Trophoblast cell (in vitro differentiated cells and primary cell): ENCODE data around the gene C2orf81.

Source experiments
- DNase-seq, 2 donors: peaks; one replicate each; pipeline ENCODE4 v3.0.0-alpha.2; 2016
- H2AFZ ChIP-seq: 2 replicates; pipeline ENCODE4 v1.6.1; 2013; ENCODE audit warnings: low read length, moderate library complexity, mild to moderate bottlenecking; ENCODE audit not compliant: insufficient read depth, poor library complexity
- H2AK5ac ChIP-seq: 2 replicates; pipeline ENCODE4 v1.6.1; 2013; ENCODE audit warnings: mild to moderate bottlenecking, low read length
- H2BK120ac ChIP-seq: 2 replicates; pipeline ENCODE4 v1.6.1; 2013; ENCODE audit warnings: low read length, mild to moderate bottlenecking, moderate library complexity; ENCODE audit not compliant: insufficient read depth, poor library complexity
- H2BK12ac ChIP-seq: 2 replicates; pipeline ENCODE4 v1.6.1; 2013; ENCODE audit warnings: mild to moderate bottlenecking, low read length, moderate library complexity
- H2BK5ac ChIP-seq: 2 replicates; pipeline ENCODE4 v1.6.1; 2013; ENCODE audit warnings: low read length, low read depth, moderate library complexity, mild to moderate bottlenecking; ENCODE audit not compliant: poor library complexity
- H3K14ac ChIP-seq: 2 replicates; pipeline ENCODE4 v1.6.1; 2013; ENCODE audit warnings: mild to moderate bottlenecking, low read length
- H3K18ac ChIP-seq: 2 replicates; pipeline ENCODE4 v1.6.1; 2013; ENCODE audit warnings: mild to moderate bottlenecking, low read length
- H3K23ac ChIP-seq: 2 replicates; pipeline ENCODE4 v1.6.1; 2013; ENCODE audit warnings: low read length
- H3K27ac ChIP-seq: 2 replicates; pipeline ENCODE4 v1.5.1; 2013; ENCODE audit warnings: low read depth, mild to moderate bottlenecking, inconsistent platforms, low read length, moderate library complexity
- H3K27me3 ChIP-seq: 2 replicates; pipeline ENCODE4 v1.6.1; 2013; ENCODE audit warnings: inconsistent platforms, mild to moderate bottlenecking, low read length, moderate library complexity; ENCODE audit not compliant: insufficient read depth
- H3K36me3 ChIP-seq, 2 experiments: 1 replicate in 1 of 2; 2 replicates in 1 of 2; pipeline ENCODE4 v1.6.1; 2013; ENCODE audit warnings: low read length in 2 of 2, mild to moderate bottlenecking in 2 of 2, moderate library complexity in 1 of 2; ENCODE audit not compliant: insufficient read depth in 2 of 2, control insufficient read depth in 1 of 2
- H3K4ac ChIP-seq: 2 replicates; pipeline ENCODE4 v1.6.1; 2013; ENCODE audit warnings: low read depth, mild to moderate bottlenecking, low read length, moderate library complexity
- H3K4me1 ChIP-seq, 2 experiments: 1 replicate in 1 of 2; 2 replicates in 1 of 2; pipeline ENCODE4 v1.6.1; 2013; ENCODE audit warnings: low read length in 2 of 2, mild to moderate bottlenecking in 2 of 2, moderate library complexity in 1 of 2; ENCODE audit not compliant: insufficient read depth in 2 of 2, control insufficient read depth in 1 of 2
- H3K4me2 ChIP-seq: 2 replicates; pipeline ENCODE4 v1.6.1; 2013; ENCODE audit warnings: inconsistent platforms, mild to moderate bottlenecking, low read length, moderate library complexity
- H3K4me3 ChIP-seq: 2 replicates; pipeline ENCODE4 v1.5.1; 2013; ENCODE audit warnings: mild to moderate bottlenecking, low read depth, low read length, inconsistent platforms
- H3K79me1 ChIP-seq: one replicate; pipeline ENCODE4 v1.6.1; 2013; ENCODE audit warnings: low read length
- H3K79me2 ChIP-seq: 2 replicates; pipeline ENCODE4 v1.6.1; 2013; ENCODE audit warnings: low read length, mild to moderate bottlenecking; ENCODE audit not compliant: control insufficient read depth, insufficient read depth, poor library complexity
- H3K9ac ChIP-seq: 2 replicates; pipeline ENCODE4 v1.6.1; 2013; ENCODE audit warnings: mild to moderate bottlenecking, low read length
- H3K9me3 ChIP-seq: 2 replicates; pipeline ENCODE4 v1.6.1; 2013; ENCODE audit warnings: low read depth, mild to moderate bottlenecking, control low read depth, inconsistent platforms, low read length; ENCODE audit not compliant: insufficient read depth
- H4K12ac ChIP-seq: 2 replicates; pipeline ENCODE4 v1.6.1; 2013; ENCODE audit warnings: low read depth, mild to moderate bottlenecking, low read length, moderate library complexity
- H4K8ac ChIP-seq: 2 replicates; pipeline ENCODE4 v1.6.1; 2013; ENCODE audit warnings: low read depth, mild to moderate bottlenecking, low read length, moderate library complexity
- H4K91ac ChIP-seq: one replicate; pipeline ENCODE4 v1.6.1; 2013; ENCODE audit warnings: low read depth, mild to moderate bottlenecking, low read length, moderate library complexity
- WGBS: extraction: QIAGEN DNeasy Blood & Tissue Kit; methylation state at CpG from one replicate; pipeline ENCODE4 v1.1.7; 2013; ENCODE audit warnings: missing lambda C conversion rate; ENCODE audit not compliant: insufficient read length, insufficient coverage; ENCODE audit errors: extremely low coverage; 5-methylcytosine and 5-hydroxymethylcytosine counted together

Gene C2orf81

DNA sequence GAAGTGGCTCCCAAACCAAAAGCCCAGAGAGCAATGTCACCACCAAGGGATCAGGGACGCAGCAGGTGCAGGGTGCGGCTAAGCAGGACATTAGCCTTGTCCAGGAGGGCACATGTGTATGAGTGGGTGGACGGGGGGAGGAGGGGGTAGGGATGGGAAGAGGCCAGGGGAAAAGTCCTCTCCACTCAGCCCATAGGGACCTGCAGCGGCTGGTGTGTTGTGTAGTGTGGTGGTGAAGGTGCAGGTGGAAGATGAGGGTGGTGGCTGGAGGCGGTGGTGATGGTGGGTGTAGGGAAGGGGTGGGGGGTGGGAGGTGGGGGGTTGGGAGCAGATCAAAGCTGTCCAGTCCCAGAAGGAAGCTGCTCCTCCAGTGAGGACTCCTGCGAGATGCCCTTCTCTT is 3.7 kb downstream of the C2orf81 start:
- Histone ChIP-seq H3K4ac (no peak overlapping the region), H3K18ac (no peak overlapping the region), H3K27ac (no peak overlapping the region), H2BK12ac (no peak overlapping the region), H3K4me1 (peaks cover 11 to 14% of the 10 kb centered on the region in 2 experiments), H2BK5ac (no peak overlapping the region), H3K27me3 (no peaks in the 10 kb centered on the region), H4K91ac (no peak overlapping the region), H4K12ac (no peak overlapping the region), H3K14ac (no peak overlapping the region), H2AK5ac (no peak overlapping the region), H3K9me3 (peaks cover 4% of the 10 kb centered on the region), H3K79me2 (peaks cover 2% of the 10 kb centered on the region), H3K4me2 (no peak overlapping the region), H3K4me3 (no peak overlapping the region), H3K23ac (no peak overlapping the region), H3K79me1 (no peaks in the 10 kb centered on the region), H3K9ac (no peak overlapping the region), H4K8ac (no peak overlapping the region), H3K36me3 (no peaks in the 10 kb centered on the region), H2BK120ac (no peak overlapping the region), H2AFZ (no peak overlapping the region)
- no CpG with 5 or more reads among the region's 6 CpGs for WGBS
- no peak for DNase-seq

GRCh38 chr2:74417197-74417596 is 4.2 kb downstream of the C2orf81 start:
- Histone ChIP-seq H2AK5ac (no peak overlapping the region), H3K79me2 (peaks cover 2% of the 10 kb centered on the region)

GRCh38 chr2:74416778-74417177 is 4.6 kb downstream of the C2orf81 start:
- peaks cover 2% of the 10 kb centered on the region for H3K79me1 ChIP-seq

More at GRCh38 chr2:74417197-74417596, 4.2 kb downstream of the C2orf81 start:
- Histone ChIP-seq H3K18ac (no peak overlapping the region), H3K4ac (no peak overlapping the region), H3K36me3 (no peaks in the 10 kb centered on the region), H4K8ac (no peak overlapping the region), H2AFZ (no peak overlapping the region), H3K4me3 (no peak overlapping the region), H3K9me3 (peaks cover 4% of the 10 kb centered on the region), H4K91ac (no peak overlapping the region), H2BK120ac (no peak overlapping the region), H3K79me1 (peaks cover 2% of the 10 kb centered on the region), H3K23ac (no peak overlapping the region), H2BK12ac (no peak overlapping the region), H3K4me1 (peaks cover 11 to 13% of the 10 kb centered on the region in 2 experiments), H3K14ac (no peak overlapping the region), H3K4me2 (no peak overlapping the region), H3K9ac (no peak overlapping the region), H3K27ac (no peak overlapping the region), H4K12ac (no peak overlapping the region), H2BK5ac (no peak overlapping the region), H3K27me3 (no peaks in the 10 kb centered on the region)
- no peak for DNase-seq
- no CpG with 5 or more reads among the region's 3 CpGs for WGBS

DNA sequence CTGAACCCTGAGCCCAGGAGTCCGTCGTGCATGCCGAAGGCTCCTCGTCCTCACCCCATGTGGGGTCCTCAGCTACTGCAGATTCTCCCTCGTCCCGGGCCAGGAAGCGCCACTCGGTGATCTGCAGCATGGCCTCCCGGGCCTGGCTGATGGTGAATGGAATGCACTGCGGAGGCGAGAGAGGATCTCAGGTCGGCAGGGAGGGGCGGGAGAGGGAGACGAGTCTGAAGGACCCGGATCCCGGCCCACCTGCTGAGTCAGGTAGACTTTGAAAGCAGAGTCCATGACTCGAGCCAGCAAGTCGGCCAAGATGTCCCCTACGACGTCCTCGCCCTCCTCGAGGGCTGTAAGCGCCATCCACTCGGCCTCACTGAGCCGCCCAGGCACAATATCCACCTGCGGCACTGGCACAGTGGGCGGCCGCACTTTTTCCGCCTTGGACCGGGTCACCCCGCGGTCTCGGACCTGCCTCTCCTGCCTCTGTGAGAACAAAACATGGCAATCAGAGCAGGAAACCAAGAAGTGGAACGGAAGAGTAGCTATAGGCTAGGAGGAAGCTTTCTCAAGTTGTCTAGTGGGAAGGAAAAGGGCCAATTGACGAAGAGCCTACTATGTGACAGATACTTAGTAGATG is 5.5 kb downstream of the C2orf81 start:
- Histone ChIP-seq H3K27ac (no peak overlapping the region), H4K8ac (no peak overlapping the region), H2AFZ (no peak overlapping the region), H3K79me1 (peaks cover 2% of the 10 kb centered on the region), H3K4ac (no peak overlapping the region), H3K18ac (no peak overlapping the region), H3K14ac (no peak overlapping the region), H2BK120ac (no peak overlapping the region), H3K27me3 (no peaks in the 10 kb centered on the region), H3K4me1 (peaks cover 5% of the 10 kb centered on the region in 2 experiments), H3K79me2 (no peaks in the 10 kb centered on the region), H4K12ac (no peak overlapping the region), H3K9me3 (peaks cover 4% of the 10 kb centered on the region), H3K4me2 (no peak overlapping the region), H2BK5ac (no peak overlapping the region), H3K23ac (no peak overlapping the region), H3K4me3 (no peak overlapping the region), H2AK5ac (no peak overlapping the region), H4K91ac (no peak overlapping the region), H3K9ac (no peak overlapping the region), H2BK12ac (no peak overlapping the region), H3K36me3 (no peaks in the 10 kb centered on the region)
- no peak for DNase-seq
- WGBS: no CpG with 5 or more reads among the region's 35 CpGs

More at GRCh38 chr2:74416778-74417177, 4.6 kb downstream of the C2orf81 start:
- Histone ChIP-seq H3K4me1 (peaks cover 9% of the 10 kb centered on the region in 2 experiments), H2BK5ac (no peak overlapping the region), H3K9ac (no peak overlapping the region), H4K91ac (no peak overlapping the region), H3K4me3 (no peak overlapping the region), H4K12ac (no peak overlapping the region), H3K27me3 (no peaks in the 10 kb centered on the region), H3K4ac (no peak overlapping the region), H2AK5ac (no peak overlapping the region), H2BK12ac (no peak overlapping the region), H3K18ac (no peak overlapping the region), H3K9me3 (peaks cover 4% of the 10 kb centered on the region), H3K27ac (no peak overlapping the region), H3K36me3 (no peaks in the 10 kb centered on the region), H3K23ac (no peak overlapping the region), H3K14ac (no peak overlapping the region), H2BK120ac (no peak overlapping the region), H3K4me2 (no peak overlapping the region), H2AFZ (no peak overlapping the region), H3K79me2 (peaks cover 2% of the 10 kb centered on the region), H4K8ac (no peak overlapping the region)
- no CpG with 5 or more reads among the region's 3 CpGs for WGBS
- no peak for DNase-seq
